ENCODE results near the gene ACOX2. TPM values are rescaled to one million over a fixed set of nuclear protein-coding genes. Genes with fewer than 3 reads are reported as not detected.

ACOX2 gene
- total and polyA plus RNA-seq, 7 donors = 1.8 to 18.1 (median 4.4) TPM

- ATAC-seq (peak; percentile 74 to 90 (median 80)), DNase-seq (no peak)
- WGBS, 3 donors = 60 to 70% (median 67%) methylated on average over 10 of the region's 10 CpGs
These were observed 65.7 kb downstream of the ACOX2 start for GRCh38 chr3:58471025-58471887.

GRCh38 chr3:58470363-58471024 lies 66.5 kb downstream of the ACOX2 start:
- TF ChIP-seq CTCF (IDR thresholded peaks at IDR 0.05) = no peak
- intact Hi-C loops (cut with DNase I) = no loop called here

More at GRCh38 chr3:58471025-58471887, 65.7 kb downstream of the ACOX2 start:
- Histone ChIP-seq H3K4me1 (no peaks in the 10 kb centered on the region), H3K27me3 (ENCODE audit: insufficient read depth in 3 of 3, low read length in 2 of 3) (no peaks in the 10 kb centered on the region), H3K36me3 (ENCODE audit: insufficient read depth in 1 of 2, low read depth in 1 of 2) (no peaks in the 10 kb centered on the region), H3K27ac (no peak overlapping the region), H3K4me3 (no peak overlapping the region), H3K9me3 (no peaks in the 10 kb centered on the region)
- intact Hi-C loops (cut with DNase I) = no loop called here
- no peak for TF ChIP-seq CTCF (IDR thresholded peaks at IDR 0.05)

GRCh38 chr3:58469096-58469495 lies 67.9 kb downstream of the ACOX2 start:
- H3K36me3 ChIP-seq (ENCODE audit: insufficient read depth in 1 of 2, low read depth in 1 of 2) = no peaks in the 10 kb centered on the region
- TF ChIP-seq CTCF (IDR thresholded peaks at IDR 0.05) = no peak
- no peak overlapping the region for H3K4me3 ChIP-seq
- no peaks in the 10 kb centered on the region for H3K27me3 ChIP-seq (ENCODE audit: insufficient read depth in 3 of 3, low read length in 2 of 3)
- DNase-seq (no peak), ATAC-seq (no peak)
- H3K4me1 ChIP-seq = no peaks in the 10 kb centered on the region
- no peak overlapping the region for H3K27ac ChIP-seq
- no peaks in the 10 kb centered on the region for H3K9me3 ChIP-seq
- intact Hi-C loops (cut with DNase I) = no loop called here
- WGBS, 3 donors = 77 to 81% (median 78%) methylated on average over 4 of the region's 4 CpGs

More at GRCh38 chr3:58470363-58471024, 66.5 kb downstream of the ACOX2 start:
- Histone ChIP-seq H3K4me1 (no peaks in the 10 kb centered on the region), H3K4me3 (no peak overlapping the region), H3K36me3 (ENCODE audit: insufficient read depth in 1 of 2, low read depth in 1 of 2) (no peaks in the 10 kb centered on the region), H3K27me3 (ENCODE audit: insufficient read depth in 3 of 3, low read length in 2 of 3) (no peaks in the 10 kb centered on the region), H3K27ac (no peak overlapping the region), H3K9me3 (no peaks in the 10 kb centered on the region)
- no peak for DNase-seq
- no peak for ATAC-seq
- 89 to 91% (median 90%) methylated on average over 12 of the region's 12 CpGs for WGBS, 3 donors

GRCh38 chr3:58466899-58467563 lies 70.0 kb downstream of the ACOX2 start:
- no peaks in the 10 kb centered on the region for H3K36me3 ChIP-seq (ENCODE audit: insufficient read depth in 1 of 2, low read depth in 1 of 2)
- ATAC-seq (no peak), DNase-seq (no peak)
- intact Hi-C loops (cut with DNase I) = no loop called here
- 55 to 76% (median 55%) methylated on average over 4 of the region's 4 CpGs for WGBS, 3 donors
- H3K27ac ChIP-seq = no peak overlapping the region
- H3K27me3 ChIP-seq (ENCODE audit: insufficient read depth in 3 of 3, low read length in 2 of 3) = no peaks in the 10 kb centered on the region
- H3K4me1 ChIP-seq = peaks cover 13% of the 10 kb centered on the region
- no peaks in the 10 kb centered on the region for H3K9me3 ChIP-seq
- no peak for TF ChIP-seq CTCF (IDR thresholded peaks at IDR 0.05)
- no peak overlapping the region for H3K4me3 ChIP-seq

Measured in psoas muscle (tissue), 8 donors.